GM12878 (cell line): Measurements from ENCODE around the gene SLC45A1. TPM values are rescaled to one million over a fixed set of nuclear protein-coding genes. Genes with fewer than 3 reads are reported as not detected.

Experiments
- ATAC-seq: fragments of 200-7000 bp; cut with Tn5 transposase; 3 replicates; pipeline ENCODE4 v1.9.1; 2020; ENCODE audit warnings: mild to moderate bottlenecking, moderate library complexity
- BruUV-seq: library from RNA; stranded (reverse); fragments of 400-500 nt; replicated peaks from 2 replicates; lab custom pipeline; 2021; lab: Mats Ljungman, UMichigan
- CTCF ChIA-PET: fragments of 300-600 bp; sonication (Branson Sonifier 250); formaldehyde crosslinking; extraction: SDS; loops from one replicate; lab custom pipeline; 2021; ENCODE audit warnings: inconsistent platforms; lab: Yijun Ruan, JAX
- POLR2A ChIA-PET: fragments of 350-600 bp; formaldehyde crosslinking; extraction: SDS; loops from one replicate; lab custom pipeline; 2021; ENCODE audit warnings: inconsistent platforms; lab: Charles Lee
- RAD21 ChIA-PET: fragments of 300-600 bp; sonication (Branson Sonifier 250); formaldehyde crosslinking; loops from one replicate; lab custom pipeline; 2023; ENCODE audit warnings: antibody characterized with exemption; ENCODE audit not compliant: unreplicated experiment; lab: Charles Lee
- SMC1A ChIA-PET: fragments of 300-600 bp; sonication (Branson Sonifier 250); formaldehyde crosslinking; loops from one replicate; lab custom pipeline; 2023; ENCODE audit not compliant: unreplicated experiment, uncharacterized antibody; lab: Charles Lee
- DNase-seq: peaks from one replicate; pipeline ENCODE4 v3.0.0-alpha.2; 2011; ENCODE audit warnings: low read depth, low spot score
- FAIRE-seq: peaks from 3 replicates; lab custom pipeline; 2011; peaks lifted over from hg19 to GRCh38; lab: Jason Lieb, UNC
- H2AFZ ChIP-seq: 2 replicates; pipeline ENCODE4 v1.6.0; 2011; ENCODE audit warnings: low read depth, low read length, control low read depth; ENCODE audit not compliant: control insufficient read depth
- H3K27ac ChIP-seq: 2 replicates; pipeline ENCODE4 v1.5.1; 2011; ENCODE audit warnings: control low read depth; ENCODE audit not compliant: control insufficient read depth, insufficient read depth
- H3K27me3 ChIP-seq, 2 experiments: replicated peaks in 1 of 2; 2 replicates each; pipeline versions ENCODE4 v1.6.0 to v1.6.1; 2011; ENCODE audit warnings: low read length in 1 of 2; ENCODE audit not compliant: control insufficient read depth in 2 of 2, insufficient read depth in 2 of 2
- H3K36me3 ChIP-seq, 2 experiments: 2 replicates each; pipeline ENCODE4 v1.5.1; 2011; ENCODE audit warnings: low read length in 1 of 2; ENCODE audit not compliant: control insufficient read depth in 2 of 2, insufficient read depth in 2 of 2
- H3K4me1 ChIP-seq: 2 replicates; pipeline ENCODE4 v1.6.1; 2011; ENCODE audit warnings: mild to moderate bottlenecking, low read length, moderate library complexity, mixed read lengths; ENCODE audit not compliant: control insufficient read depth, insufficient read depth
- H3K4me2 ChIP-seq: 2 replicates; pipeline ENCODE4 v1.6.0; 2011; ENCODE audit warnings: control low read depth; ENCODE audit not compliant: control insufficient read depth, insufficient read depth
- H3K4me3 ChIP-seq: fragments of 200-600 bp; sonication (generic); 2 replicates; pipeline ENCODE4 v1.5.1; 2016
- H3K79me2 ChIP-seq: 2 replicates; pipeline ENCODE4 v1.6.0; 2011; ENCODE audit warnings: low read length; ENCODE audit not compliant: control insufficient read depth, insufficient read depth
- H3K9ac ChIP-seq: 2 replicates; pipeline ENCODE4 v1.8.0; 2011; ENCODE audit warnings: low read length, control low read depth, mixed read lengths; ENCODE audit not compliant: control insufficient read depth, insufficient read depth
- H3K9me3 ChIP-seq: replicated peaks from 3 replicates; pipeline ENCODE4 v1.5.1; 2011; ENCODE audit warnings: mild to moderate bottlenecking, low read length; ENCODE audit not compliant: control insufficient read depth, insufficient read depth
- H4K20me1 ChIP-seq: 2 replicates; pipeline ENCODE4 v1.6.0; 2011; ENCODE audit not compliant: control insufficient read depth, insufficient read depth
- BACH1 ChIP-seq: fragments of 450-650 bp; IDR thresholded peaks from 2 replicates; pipeline ENCODE4 v1.6.1; 2017; ENCODE audit warnings: mild to moderate bottlenecking, borderline replicate concordance
- HDAC6 ChIP-seq: fragments of 200-600 bp; sonication (generic); IDR thresholded peaks from one replicate; pipeline ENCODE4 v1.8.0; 2017; ENCODE audit warnings: antibody characterized with exemption; ENCODE audit not compliant: unreplicated experiment
- MYB ChIP-seq: fragments of 150-350 bp; IDR thresholded peaks from 2 replicates; pipeline ENCODE4 v1.6.1; 2014; ENCODE audit warnings: mild to moderate bottlenecking, low read depth, low read length, borderline replicate concordance
- PAX5 ChIP-seq: IDR thresholded peaks from 2 replicates; pipeline ENCODE4 v1.6.1; 2011; ENCODE audit warnings: low read depth, low read length, borderline replicate concordance
- SIN3A ChIP-seq: IDR thresholded peaks from 2 replicates; pipeline ENCODE4 v1.6.1; 2012; ENCODE audit warnings: low read depth, low read length, improper control_type of control experiment
- WGBS: methylation state at CpG from one replicate; pipeline ENCODE4 v1.1.6; 2016; ENCODE audit warnings: low lambda C conversion rate; ENCODE audit not compliant: insufficient replicate concordance, insufficient coverage; ENCODE audit errors: missing lambda C conversion rate; 5-methylcytosine and 5-hydroxymethylcytosine counted together
- in situ Hi-C: fragments of 300-500 bp; cut with MboI; formaldehyde crosslinking; loops from 9 replicates; pipeline ENCODE4 v1.14.3; 2018; ENCODE audit warnings: mixed read lengths
- intact Hi-C: fragments of 100-400 bp; cut with micrococcal nuclease; formaldehyde crosslinking; loops from one replicate; pipeline ENCODE4 v1.14.2; 2022; ENCODE audit not compliant: unreplicated experiment
- polyA plus RNA-seq, 11 experiments: library from polyadenylated mRNA; depleted of rRNA in 4 of 11; unstranded in 6 of 11; stranded (reverse) in 5 of 11; fragments of >200 nt; fragmentation: Nextera tagmentation in 4 of 11; fragmentation: Illumina TruSeq in 1 of 11; extraction: Ambion mirVana in 4 of 11; extraction: Trizol in 1 of 11; gene quantifications; 1 replicate in 1 of 11; 2 replicates in 10 of 11; pipeline versions ENCODE4 v1.2.1 to v1.2.3, GENCODE V29; 2011 to 2016; ENCODE audit warnings: inconsistent platforms in 2 of 11, missing spikeins in 2 of 11, low read depth in 1 of 11
- total RNA-seq, 4 experiments: library from RNA; depleted of rRNA in 3 of 4; stranded (reverse); fragments of >200 nt in 3 of 4; fragmentation: Illumina TruSeq in 1 of 4; extraction: Trizol in 1 of 4; gene quantifications; 2 replicates each; pipeline versions ENCODE4 v1.2.1 to v1.2.3, GENCODE V29; 2013 to 2021
- TF ChIP-seq, protein P1 (sequence below): IDR thresholded peaks from 2 replicates; pipeline ENCODE4 v1.6.1; 2012; ENCODE audit warnings: mild to moderate bottlenecking, low read depth, low read length
- TF ChIP-seq, protein P2 (sequence below): fragments of 450-650 bp; IDR thresholded peaks from 2 replicates; pipeline ENCODE4 v1.6.1; 2014; ENCODE audit warnings: mild to moderate bottlenecking

Gene SLC45A1
- total and polyA plus RNA-seq, 10 of the 15 experiments (the other 5 are each of a cell fraction or from before 2014, with no cell fraction given), result 0.07 to 0.23 (median 0.13) TPM; not detected in 6

GRCh38 chr1:8311068-8311718, 6.7 kb upstream of the SLC45A1 start:
- Histone ChIP-seq H3K4me1 (no peaks in the 10 kb centered on the region), H3K27ac (no peak overlapping the region)
- BruUV-seq, result no TSS peak
- TF ChIP-seq SIN3A (no peak), HDAC6 (no peak), PAX5 (no peak), BACH1 (no peak), MYB (no peak)
- TF ChIP-seq, protein P1, sequence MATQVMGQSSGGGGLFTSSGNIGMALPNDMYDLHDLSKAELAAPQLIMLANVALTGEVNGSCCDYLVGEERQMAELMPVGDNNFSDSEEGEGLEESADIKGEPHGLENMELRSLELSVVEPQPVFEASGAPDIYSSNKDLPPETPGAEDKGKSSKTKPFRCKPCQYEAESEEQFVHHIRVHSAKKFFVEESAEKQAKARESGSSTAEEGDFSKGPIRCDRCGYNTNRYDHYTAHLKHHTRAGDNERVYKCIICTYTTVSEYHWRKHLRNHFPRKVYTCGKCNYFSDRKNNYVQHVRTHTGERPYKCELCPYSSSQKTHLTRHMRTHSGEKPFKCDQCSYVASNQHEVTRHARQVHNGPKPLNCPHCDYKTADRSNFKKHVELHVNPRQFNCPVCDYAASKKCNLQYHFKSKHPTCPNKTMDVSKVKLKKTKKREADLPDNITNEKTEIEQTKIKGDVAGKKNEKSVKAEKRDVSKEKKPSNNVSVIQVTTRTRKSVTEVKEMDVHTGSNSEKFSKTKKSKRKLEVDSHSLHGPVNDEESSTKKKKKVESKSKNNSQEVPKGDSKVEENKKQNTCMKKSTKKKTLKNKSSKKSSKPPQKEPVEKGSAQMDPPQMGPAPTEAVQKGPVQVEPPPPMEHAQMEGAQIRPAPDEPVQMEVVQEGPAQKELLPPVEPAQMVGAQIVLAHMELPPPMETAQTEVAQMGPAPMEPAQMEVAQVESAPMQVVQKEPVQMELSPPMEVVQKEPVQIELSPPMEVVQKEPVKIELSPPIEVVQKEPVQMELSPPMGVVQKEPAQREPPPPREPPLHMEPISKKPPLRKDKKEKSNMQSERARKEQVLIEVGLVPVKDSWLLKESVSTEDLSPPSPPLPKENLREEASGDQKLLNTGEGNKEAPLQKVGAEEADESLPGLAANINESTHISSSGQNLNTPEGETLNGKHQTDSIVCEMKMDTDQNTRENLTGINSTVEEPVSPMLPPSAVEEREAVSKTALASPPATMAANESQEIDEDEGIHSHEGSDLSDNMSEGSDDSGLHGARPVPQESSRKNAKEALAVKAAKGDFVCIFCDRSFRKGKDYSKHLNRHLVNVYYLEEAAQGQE, result no peak
- TF ChIP-seq, protein P2, sequence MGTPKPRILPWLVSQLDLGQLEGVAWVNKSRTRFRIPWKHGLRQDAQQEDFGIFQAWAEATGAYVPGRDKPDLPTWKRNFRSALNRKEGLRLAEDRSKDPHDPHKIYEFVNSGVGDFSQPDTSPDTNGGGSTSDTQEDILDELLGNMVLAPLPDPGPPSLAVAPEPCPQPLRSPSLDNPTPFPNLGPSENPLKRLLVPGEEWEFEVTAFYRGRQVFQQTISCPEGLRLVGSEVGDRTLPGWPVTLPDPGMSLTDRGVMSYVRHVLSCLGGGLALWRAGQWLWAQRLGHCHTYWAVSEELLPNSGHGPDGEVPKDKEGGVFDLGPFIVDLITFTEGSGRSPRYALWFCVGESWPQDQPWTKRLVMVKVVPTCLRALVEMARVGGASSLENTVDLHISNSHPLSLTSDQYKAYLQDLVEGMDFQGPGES, result no peak
- TF ChIP-seq, all 136 proteins: peak for 0
- DNase-seq, result no peak
- no peaks in the 10 kb centered on the region for H3K27me3 ChIP-seq
- H2AFZ ChIP-seq, result no peak overlapping the region
- no peaks in the 10 kb centered on the region for H3K79me2 ChIP-seq
- POLR2A ChIA-PET, result interaction anchor here (0.6 kb wide), 2 partner anchors 9 to 407 kb away, joined by 8 to 9 read pairs; no protein-coding TSS in a partner anchor
- ATAC-seq, result no peak
- 0% methylated on average over 1 of the region's 1 CpG for WGBS
- H3K4me2 ChIP-seq, result no peak overlapping the region
- FAIRE-seq, result no peak
- no peaks in the 10 kb centered on the region for H4K20me1 ChIP-seq
- no peaks in the 10 kb centered on the region for H3K9me3 ChIP-seq
- H3K4me3 ChIP-seq, result no peak overlapping the region
- no peak overlapping the region for H3K9ac ChIP-seq
- RAD21 ChIA-PET, result interaction anchor here (6.2 kb wide), 1 partner anchor 296 kb away, joined by 96 read pairs; no protein-coding TSS in a partner anchor
- CTCF ChIA-PET, result interaction anchor here (0.5 to 7.3 kb wide), 3 partner anchors 108 to 294 kb away, joined by 3 to 161 read pairs (median 14); no protein-coding TSS in a partner anchor
- intact Hi-C loops (loop anchor here (5.0 kb wide), 1 partner anchor 329 kb away; no protein-coding TSS in a partner anchor), in situ Hi-C loops (loop anchor here (5.0 kb wide), 1 partner anchor 289 kb away; no protein-coding TSS in a partner anchor)
- H3K36me3 ChIP-seq, result no peaks in the 10 kb centered on the region
- SMC1A ChIA-PET, result interaction anchor here (0.8 to 4.4 kb wide), 3 partner anchors 280 to 328 kb away, joined by 3 to 17 read pairs (median 5); no protein-coding TSS in a partner anchor
